Activated CD8-positive, alpha-beta T cell treated with anti-CD3 and anti-CD28 coated beads for 36 hours (primary cell): ENCODE measurements around the gene VAV2. TPM values are rescaled to one million over a fixed set of nuclear protein-coding genes. Genes with fewer than 3 reads are reported as not detected.
A peak's percentile ranks its signal among the peaks of the same experiment; 100 is the strongest.

Experiments
- ATAC-seq: fragments of 200-7000 bp; cut with Tn5 transposase; one replicate; pipeline ENCODE4 v1.10.0; 2021; ENCODE audit warnings: mild to moderate bottlenecking, moderate library complexity
- CTCF ChIA-PET: fragments of 350-600 bp; sonication (Branson Sonifier 250); formaldehyde crosslinking; loops from one replicate; lab custom pipeline; 2021; ENCODE audit warnings: antibody characterized with exemption; lab: Charles Lee
- POLR2A ChIA-PET: fragments of 350-600 bp; sonication (Branson Sonifier 250); formaldehyde crosslinking; loops from one replicate; lab custom pipeline; 2021; ENCODE audit warnings: antibody characterized with exemption; lab: Charles Lee
- DNase-seq: peaks from one replicate; pipeline ENCODE4 v3.0.0-alpha.2; 2020
- H3K27ac Mint-ChIP-seq: one replicate; pipeline ENCODE4 v1.8.0; 2021; ENCODE audit warnings: mild to moderate bottlenecking, mixed read lengths
- H3K27me3 Mint-ChIP-seq: one replicate; pipeline ENCODE4 v1.8.0; 2021; ENCODE audit warnings: mixed read lengths
- H3K36me3 Mint-ChIP-seq: one replicate; pipeline ENCODE4 v1.8.0; 2021; ENCODE audit warnings: low read depth, mixed read lengths
- H3K4me1 Mint-ChIP-seq: one replicate; pipeline ENCODE4 v1.8.0; 2021; ENCODE audit warnings: low read depth, mixed read lengths
- H3K4me3 Mint-ChIP-seq: one replicate; pipeline ENCODE4 v1.8.0; 2021; ENCODE audit warnings: mild to moderate bottlenecking, moderate library complexity, mixed read lengths
- H3K9me3 Mint-ChIP-seq: one replicate; pipeline ENCODE4 v1.8.0; 2021; ENCODE audit warnings: mixed read lengths
- CTCF ChIP-seq: fragments of 200-600 bp; IDR thresholded peaks from one replicate; pipeline ENCODE4 v1.8.0; 2022; ENCODE audit warnings: antibody characterized with exemption, mild to moderate bottlenecking
- intact Hi-C: fragments of 100-400 bp; cut with micrococcal nuclease; formaldehyde crosslinking; loops from one replicate; pipeline ENCODE4 v1.10.0; 2022
- total RNA-seq, 2 experiments: library from RNA; stranded (reverse); gene quantifications; one replicate each; pipeline ENCODE4 v1.2.3, GENCODE V29; 2021

The VAV2 gene
- total RNA-seq, 2 experiments from 2014 or later, result 5.1 to 5.4 TPM

GRCh38 chr9:133789778-133790177, 202.3 kb downstream of the VAV2 start:
- no peaks in the 10 kb centered on the region for H3K9me3 Mint-ChIP-seq
- POLR2A ChIA-PET, result no interaction called here
- ATAC-seq (no peak), DNase-seq (no peak)
- peaks cover 6% of the 10 kb centered on the region for H3K4me1 Mint-ChIP-seq
- no peak overlapping the region for H3K27ac Mint-ChIP-seq
- H3K4me3 Mint-ChIP-seq, result no peak overlapping the region
- peaks cover 4% of the 10 kb centered on the region for H3K27me3 Mint-ChIP-seq
- H3K36me3 Mint-ChIP-seq, result no peaks in the 10 kb centered on the region
- CTCF ChIA-PET, result interaction anchor here (1.5 kb wide), 1 partner anchor 204 kb away, joined by 4 read pairs; no protein-coding TSS in a partner anchor
- no peak for TF ChIP-seq CTCF
- intact Hi-C loops, result no loop called here

- H3K4me1 Mint-ChIP-seq, result peaks cover 6% of the 10 kb centered on the region
- no peak overlapping the region for H3K4me3 Mint-ChIP-seq
- intact Hi-C loops, result no loop called here
- CTCF ChIA-PET, result interaction anchor here (1.5 kb wide), 1 partner anchor 205 kb away, joined by 4 read pairs; no protein-coding TSS in a partner anchor
- no peaks in the 10 kb centered on the region for H3K36me3 Mint-ChIP-seq
- no peak overlapping the region for H3K27ac Mint-ChIP-seq
- peaks cover 4% of the 10 kb centered on the region for H3K27me3 Mint-ChIP-seq
- no peak for TF ChIP-seq CTCF
- ATAC-seq, result no peak
- no peak for DNase-seq
- no peaks in the 10 kb centered on the region for H3K9me3 Mint-ChIP-seq
- POLR2A ChIA-PET, result no interaction called here
Observed at GRCh38 chr9:133788819-133789717, 203.1 kb downstream of the VAV2 start.

- H3K9me3 Mint-ChIP-seq, result no peaks in the 10 kb centered on the region
- H3K36me3 Mint-ChIP-seq, result no peaks in the 10 kb centered on the region
- intact Hi-C loops, result no loop called here
- ChIA-PET CTCF (no interaction called here), POLR2A (no interaction called here)
- no peak for DNase-seq
- peaks cover 5% of the 10 kb centered on the region for H3K4me1 Mint-ChIP-seq
- no peak overlapping the region for H3K4me3 Mint-ChIP-seq
- ATAC-seq, result no peak
- TF ChIP-seq CTCF, result no peak
- H3K27ac Mint-ChIP-seq, result no peak overlapping the region
- peaks cover 4% of the 10 kb centered on the region for H3K27me3 Mint-ChIP-seq
Observed at GRCh38 chr9:133788045-133788818, 203.9 kb downstream of the VAV2 start.

GRCh38 chr9:133787754-133788025, 204.4 kb downstream of the VAV2 start:
- POLR2A ChIA-PET, result no interaction called here
- no peak for TF ChIP-seq CTCF
- H3K4me1 Mint-ChIP-seq, result peaks cover 2% of the 10 kb centered on the region
- DNase-seq, result peak; percentile 25
- intact Hi-C loops, result no loop called here
- H3K27me3 Mint-ChIP-seq, result peaks cover 4% of the 10 kb centered on the region
- no peaks in the 10 kb centered on the region for H3K36me3 Mint-ChIP-seq
- H3K9me3 Mint-ChIP-seq, result no peaks in the 10 kb centered on the region
- CTCF ChIA-PET, result no interaction called here
- ATAC-seq, result peak; percentile 74
- H3K27ac Mint-ChIP-seq, result no peak overlapping the region
- H3K4me3 Mint-ChIP-seq, result no peak overlapping the region
